IgD-negative memory B cell (primary cell): ENCODE results near the gene N4BP2. TPM values are rescaled to one million over a fixed set of nuclear protein-coding genes. Genes with fewer than 3 reads are reported as not detected.
"Not testable (repeated sequence)": the region's sequence is repeated elsewhere in the genome, so short reads cannot be mapped to it uniquely, and the experiment has no call there.

Source experiments
- H3K27ac Mint-ChIP-seq, 3 donors: one replicate each; pipeline ENCODE4 v1.8.0; 2020 to 2022; ENCODE audit warnings: mild to moderate bottlenecking in 3 of 3, mixed read lengths in 3 of 3, moderate library complexity in 1 of 3
- H3K27me3 Mint-ChIP-seq: one replicate; pipeline ENCODE4 v1.8.0; 2021; ENCODE audit warnings: mixed read lengths
- H3K36me3 Mint-ChIP-seq: one replicate; pipeline ENCODE4 v1.8.0; 2020; ENCODE audit warnings: mild to moderate bottlenecking, mixed read lengths
- H3K4me1 Mint-ChIP-seq, 3 donors: one replicate each; pipeline ENCODE4 v1.8.0; 2020 to 2022; ENCODE audit warnings: mixed read lengths in 3 of 3, mild to moderate bottlenecking in 1 of 3
- H3K4me3 Mint-ChIP-seq, 4 donors: one replicate each; pipeline ENCODE4 v1.8.0; 2020 to 2022; ENCODE audit warnings: mild to moderate bottlenecking in 4 of 4, mixed read lengths in 4 of 4, moderate library complexity in 3 of 4
- H3K9me3 Mint-ChIP-seq, 3 donors: one replicate each; pipeline ENCODE4 v1.8.0; 2020 to 2021; ENCODE audit warnings: mixed read lengths in 3 of 3, mild to moderate bottlenecking in 1 of 3
- polyA plus RNA-seq: library from polyadenylated mRNA; unstranded; fragments of 300-500 nt; fragmentation: Illumina TruSeq; gene quantifications from one replicate; pipeline ENCODE4 v1.2.3, GENCODE V29; 2021

N4BP2 gene
- polyA plus RNA-seq, 1 donor from 2014 or later = 6.1 TPM

DNA sequence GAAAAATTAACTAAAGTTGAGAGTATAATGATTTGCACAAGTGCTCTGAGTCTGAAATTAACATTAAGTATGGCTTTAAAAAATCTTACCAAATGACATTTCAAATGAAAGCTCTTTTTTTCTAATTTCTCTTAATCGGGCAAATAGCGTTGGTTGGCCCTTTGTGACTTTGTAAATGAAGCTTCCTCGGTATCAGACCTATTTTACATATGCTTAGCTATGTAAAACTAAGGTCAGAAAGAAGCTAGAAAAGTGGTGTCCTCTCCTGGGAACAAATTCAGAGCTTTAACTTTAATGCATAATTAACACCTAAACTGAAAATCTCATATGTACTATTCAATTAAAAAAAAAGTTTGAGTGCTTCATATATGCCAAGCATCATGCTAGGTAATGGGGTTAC lies 62.7 kb downstream of the N4BP2 start:
- no peaks in the 10 kb centered on the region for H3K27me3 Mint-ChIP-seq
- no peak overlapping the region for H3K27ac Mint-ChIP-seq
- H3K9me3 Mint-ChIP-seq = no peaks in the 10 kb centered on the region
- H3K4me1 Mint-ChIP-seq = peaks cover 7 to 14% (median 7%) of the 10 kb centered on the region in 3 donors
- H3K4me3 Mint-ChIP-seq = no peak overlapping the region
- H3K36me3 Mint-ChIP-seq = no peaks in the 10 kb centered on the region

DNA sequence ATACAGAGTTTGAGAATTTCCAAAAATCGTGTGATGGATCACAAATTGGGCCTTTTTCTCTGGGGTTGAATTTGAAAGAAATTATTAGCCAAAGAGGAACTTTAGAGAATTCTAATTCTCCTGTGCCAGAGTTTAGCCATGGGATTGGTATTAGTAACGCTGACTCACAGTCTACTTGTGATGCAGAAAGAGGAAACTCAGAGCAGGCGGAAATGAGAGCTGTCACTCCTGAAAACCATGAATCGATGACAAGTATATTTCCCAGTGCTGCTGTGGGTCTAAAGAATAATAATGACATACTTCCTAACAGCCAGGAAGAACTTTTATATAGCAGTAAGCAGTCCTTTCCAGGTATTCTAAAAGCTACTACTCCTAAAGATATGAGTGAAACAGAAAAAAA lies 64.9 kb downstream of the N4BP2 start:
- Mint-ChIP-seq H3K36me3 (peaks cover 3% of the 10 kb centered on the region), H3K9me3 (no peaks in the 10 kb centered on the region), H3K4me3 (no peak overlapping the region), H3K27ac (no peak overlapping the region), H3K4me1 (peaks cover 7 to 14% (median 7%) of the 10 kb centered on the region in 3 donors), H3K27me3 (no peaks in the 10 kb centered on the region)

GRCh38 chr4:40122941-40123340 lies 66.3 kb downstream of the N4BP2 start:
- Mint-ChIP-seq H3K27ac (no peak overlapping the region), H3K9me3 (no peaks in the 10 kb centered on the region), H3K4me3 (no peak overlapping the region)

DNA sequence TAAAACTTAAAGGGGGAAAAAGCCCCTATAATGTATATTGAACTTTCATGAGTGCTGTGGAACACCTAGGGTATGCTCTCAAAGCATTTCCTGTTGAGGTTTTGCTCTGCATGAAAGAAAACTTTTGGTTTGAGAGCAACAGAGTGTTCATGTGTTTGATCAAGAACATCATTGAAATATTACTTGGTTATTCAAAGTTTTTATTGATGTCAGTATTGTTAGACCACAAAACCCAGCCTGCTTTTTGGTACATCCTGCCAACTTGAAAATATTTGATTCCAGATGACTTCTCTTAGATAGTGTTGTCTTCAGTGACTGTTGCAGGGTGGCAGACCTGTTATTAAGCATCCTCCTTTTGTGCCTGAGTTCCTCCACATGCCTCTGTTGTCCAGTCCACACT lies 68.0 kb downstream of the N4BP2 start:
- Mint-ChIP-seq H3K27ac (no peak overlapping the region), H3K4me3 (no peak overlapping the region), H3K36me3 (peaks cover 3% of the 10 kb centered on the region), H3K27me3 (no peaks in the 10 kb centered on the region), H3K4me1 (peaks cover 7 to 14% (median 7%) of the 10 kb centered on the region in 3 donors), H3K9me3 (no peaks in the 10 kb centered on the region)

More at GRCh38 chr4:40122941-40123340, 66.3 kb downstream of the N4BP2 start:
- H3K36me3 Mint-ChIP-seq = peaks cover 3% of the 10 kb centered on the region
- no peaks in the 10 kb centered on the region for H3K27me3 Mint-ChIP-seq
- H3K4me1 Mint-ChIP-seq = peaks cover 7 to 14% (median 7%) of the 10 kb centered on the region in 3 donors

DNA sequence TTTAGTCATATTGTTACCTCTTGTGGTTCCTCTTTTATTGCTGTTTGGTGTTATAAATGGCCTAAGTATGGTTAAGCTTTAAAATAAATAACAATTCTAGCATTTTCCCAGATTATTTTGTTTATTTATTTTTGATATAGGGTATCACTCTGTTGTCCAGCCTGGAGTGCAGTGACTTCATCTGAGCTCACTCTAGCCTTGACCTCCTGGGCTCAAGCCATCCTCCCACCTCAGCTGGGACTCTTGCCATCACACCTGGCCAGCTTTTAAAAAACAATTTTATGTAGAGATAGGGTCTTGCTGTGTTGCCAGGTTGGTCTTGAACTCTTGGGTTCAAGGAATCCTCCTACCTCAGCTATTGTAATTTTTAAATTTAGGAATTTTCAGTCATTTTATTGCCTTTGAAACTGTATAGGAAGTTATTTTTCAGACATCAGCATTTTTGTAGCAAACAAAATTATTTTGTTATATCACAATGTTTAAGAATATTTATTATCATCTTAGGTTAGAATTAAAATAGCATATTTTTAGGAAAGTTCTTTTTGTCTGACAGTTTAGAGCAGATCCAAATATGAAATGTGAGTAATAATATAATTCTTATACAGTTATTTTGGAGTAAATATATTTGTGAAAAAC lies 73.9 kb downstream of the N4BP2 start:
- H3K4me1 Mint-ChIP-seq = no peaks in the 10 kb centered on the region
- no peaks in the 10 kb centered on the region for H3K36me3 Mint-ChIP-seq
- no peaks in the 10 kb centered on the region for H3K9me3 Mint-ChIP-seq
- no peak overlapping the region for H3K27ac Mint-ChIP-seq
- H3K4me3 Mint-ChIP-seq = no peak overlapping the region
- no peaks in the 10 kb centered on the region for H3K27me3 Mint-ChIP-seq

- H3K4me1 Mint-ChIP-seq = peaks cover 0 to 5% (median 0%) of the 10 kb centered on the region in 3 donors
- peaks cover 6% of the 10 kb centered on the region for H3K36me3 Mint-ChIP-seq
- H3K27me3 Mint-ChIP-seq = no peaks in the 10 kb centered on the region
- H3K4me3 Mint-ChIP-seq = no peak overlapping the region
- H3K27ac Mint-ChIP-seq = no peak overlapping the region
- H3K9me3 Mint-ChIP-seq = no peaks in the 10 kb centered on the region
Observed at GRCh38 chr4:40132816-40133215, 76.2 kb downstream of the N4BP2 start.

DNA sequence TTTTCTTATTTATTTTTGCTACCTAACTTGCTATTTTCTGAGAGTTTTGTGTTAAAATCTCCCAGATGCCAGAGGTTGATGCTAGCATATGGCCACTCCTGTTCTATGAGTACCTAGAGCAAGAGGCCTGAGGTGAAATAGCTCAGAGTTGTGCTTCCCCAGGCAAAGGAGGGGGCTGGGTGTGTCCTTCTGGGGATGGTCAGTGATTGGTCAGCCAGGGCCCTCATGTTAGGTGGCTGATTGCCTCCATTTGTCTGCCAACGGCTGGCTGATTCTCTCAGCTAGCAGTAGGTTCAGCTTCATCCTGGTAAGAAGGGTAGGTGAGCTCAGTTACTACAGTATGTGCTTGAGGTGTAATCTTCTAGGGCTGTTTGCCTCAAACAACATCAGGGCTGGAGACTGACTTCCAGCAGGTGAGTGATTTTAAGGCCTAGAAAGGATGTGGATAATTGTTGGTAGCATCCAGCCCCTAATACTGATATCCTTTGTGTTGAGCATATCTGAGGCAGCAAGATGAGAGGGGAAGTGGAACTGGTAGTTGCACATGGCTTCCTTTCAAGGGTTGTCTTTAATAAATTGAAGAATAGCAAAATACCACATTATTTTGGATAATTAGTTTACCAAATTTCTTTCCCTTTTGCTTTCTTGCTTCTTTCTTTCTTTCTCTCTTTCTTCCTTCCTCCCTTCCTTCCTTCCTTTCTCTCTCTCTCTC lies 77.7 kb downstream of the N4BP2 start:
- Mint-ChIP-seq H3K4me3 (no peak overlapping the region), H3K27ac (no peak overlapping the region), H3K9me3 (no peaks in the 10 kb centered on the region), H3K36me3 (peaks cover 9% of the 10 kb centered on the region), H3K4me1 (peaks cover 0 to 6% (median 0%) of the 10 kb centered on the region in 3 donors), H3K27me3 (no peaks in the 10 kb centered on the region)

DNA sequence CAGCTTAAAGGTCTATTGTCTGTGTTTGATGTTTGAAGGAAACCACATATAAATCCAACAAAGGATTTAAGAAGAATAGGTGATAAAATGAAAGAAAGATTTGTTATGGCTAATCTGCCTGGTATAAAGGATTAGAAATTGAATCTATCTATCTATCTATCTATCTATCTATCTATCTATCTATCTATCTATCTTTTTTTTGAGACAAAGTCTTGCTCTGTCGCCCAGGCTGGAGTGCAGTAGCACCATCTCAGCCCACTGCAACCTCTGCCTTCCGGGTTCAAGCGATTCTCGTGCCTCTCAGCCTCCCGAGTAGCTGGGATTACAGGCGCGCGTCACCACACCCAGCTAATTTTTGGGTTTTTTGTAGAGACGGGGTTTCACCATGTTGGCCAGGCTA lies 79.6 kb downstream of the N4BP2 start:
- H3K9me3 Mint-ChIP-seq, H3K27me3 Mint-ChIP-seq, H3K27ac Mint-ChIP-seq, H3K4me3 Mint-ChIP-seq, H3K36me3 Mint-ChIP-seq, H3K4me1 Mint-ChIP-seq: not testable (repeated sequence)

DNA sequence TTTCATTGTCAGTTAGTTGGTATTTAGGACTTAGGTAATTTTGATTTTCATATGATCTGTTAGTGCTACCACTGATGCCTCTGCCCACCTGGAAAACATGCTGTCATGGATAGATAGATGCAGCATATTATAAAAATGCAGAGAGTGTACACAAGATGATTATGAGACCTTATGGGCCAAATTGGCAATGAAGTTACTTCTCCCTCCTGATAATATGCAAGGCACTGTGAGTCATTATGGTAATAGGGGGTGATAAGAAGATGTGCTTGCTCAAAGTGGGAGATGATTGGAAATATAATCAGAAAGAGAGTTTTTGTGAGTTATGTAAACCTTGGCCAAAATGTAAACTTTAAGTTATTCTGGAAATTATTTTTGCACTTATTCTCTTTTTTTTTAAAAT lies 83.5 kb downstream of the N4BP2 start:
- no peaks in the 10 kb centered on the region for H3K27me3 Mint-ChIP-seq
- H3K36me3 Mint-ChIP-seq = peaks cover 15% of the 10 kb centered on the region
- no peak overlapping the region for H3K27ac Mint-ChIP-seq
- H3K4me3 Mint-ChIP-seq = no peak overlapping the region
- peaks cover 0 to 6% (median 0%) of the 10 kb centered on the region in 3 donors for H3K4me1 Mint-ChIP-seq
- no peaks in the 10 kb centered on the region for H3K9me3 Mint-ChIP-seq

DNA sequence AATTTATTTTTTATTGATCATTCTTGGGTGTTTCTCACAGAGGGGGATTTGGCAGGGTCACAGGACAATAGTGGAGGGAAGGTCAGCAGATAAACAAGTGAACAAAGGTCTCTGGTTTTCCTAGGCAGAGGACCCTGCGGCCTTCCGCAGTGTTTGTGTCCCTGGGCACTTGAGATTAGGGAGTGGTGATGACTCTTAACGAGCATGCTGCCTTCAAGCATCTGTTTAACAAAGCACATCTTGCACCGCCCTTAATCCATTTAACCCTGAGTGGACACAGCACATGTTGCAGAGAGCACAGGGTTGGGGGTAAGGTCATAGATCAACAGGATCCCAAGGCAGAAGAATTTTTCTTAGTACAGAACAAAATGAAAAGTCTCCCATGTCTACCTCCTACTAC lies 83.9 kb downstream of the N4BP2 start:
- H3K36me3 Mint-ChIP-seq = peaks cover 15% of the 10 kb centered on the region
- H3K9me3 Mint-ChIP-seq = not testable (repeated sequence)

DNA sequence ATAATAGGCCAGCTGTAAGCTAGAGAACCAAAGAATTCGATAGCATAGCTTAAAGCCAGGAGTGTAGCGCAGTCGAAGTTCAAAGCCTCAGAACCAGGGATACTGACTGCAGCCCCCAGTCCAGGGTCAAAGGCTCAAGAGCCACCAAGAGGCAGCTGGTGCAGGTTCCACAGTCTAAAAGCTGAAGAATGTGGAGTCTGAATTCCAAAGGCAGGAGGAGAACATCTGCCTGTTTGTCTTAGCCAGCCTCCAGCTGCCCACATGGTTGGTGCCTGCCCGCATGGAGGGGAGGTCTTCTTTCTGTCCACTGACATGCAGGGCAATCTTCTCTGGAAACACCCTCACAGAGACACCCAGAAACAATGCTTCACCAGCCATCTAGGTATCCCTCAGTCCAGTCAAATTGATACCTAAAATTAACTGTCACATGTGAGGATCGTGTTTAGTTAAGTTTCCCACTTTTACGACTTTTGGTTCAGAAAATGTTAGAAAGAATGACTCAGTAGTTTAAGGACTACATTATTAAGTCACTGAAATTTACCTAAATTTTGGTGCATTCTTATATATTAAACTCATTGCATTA lies 87.4 kb downstream of the N4BP2 start:
- no peaks in the 10 kb centered on the region for H3K27me3 Mint-ChIP-seq
- H3K4me1 Mint-ChIP-seq = no peaks in the 10 kb centered on the region
- H3K9me3 Mint-ChIP-seq = no peaks in the 10 kb centered on the region
- H3K4me3 Mint-ChIP-seq = no peak overlapping the region
- peaks cover 6% of the 10 kb centered on the region for H3K36me3 Mint-ChIP-seq
- H3K27ac Mint-ChIP-seq = no peak overlapping the region

More for the DNA sequence above, 83.9 kb downstream of the N4BP2 start:
- H3K4me1 Mint-ChIP-seq, H3K27ac Mint-ChIP-seq, H3K4me3 Mint-ChIP-seq, H3K27me3 Mint-ChIP-seq: not testable (repeated sequence)

GRCh38 chr4:40144716-40145115 lies 88.1 kb downstream of the N4BP2 start:
- no peak overlapping the region for H3K4me3 Mint-ChIP-seq
- no peaks in the 10 kb centered on the region for H3K9me3 Mint-ChIP-seq
- peaks cover 6% of the 10 kb centered on the region for H3K36me3 Mint-ChIP-seq
- H3K27me3 Mint-ChIP-seq = no peaks in the 10 kb centered on the region
- peaks cover 0 to 1% (median under 1%) of the 10 kb centered on the region in 3 donors for H3K4me1 Mint-ChIP-seq
- no peak overlapping the region for H3K27ac Mint-ChIP-seq

- not testable (repeated sequence) for H3K36me3 Mint-ChIP-seq, H3K4me3 Mint-ChIP-seq, H3K27me3 Mint-ChIP-seq, H3K27ac Mint-ChIP-seq, H3K9me3 Mint-ChIP-seq
- peaks cover 9 to 18% (median 16%) of the 10 kb centered on the region in 3 donors for H3K4me1 Mint-ChIP-seq
Observed at GRCh38 chr4:40147490-40147889, 90.8 kb downstream of the N4BP2 start.

- Mint-ChIP-seq H3K36me3 (peaks cover 3% of the 10 kb centered on the region), H3K27me3 (no peaks in the 10 kb centered on the region), H3K4me3 (peak overlapping the region in 3 of 4 donors; percentile 34 to 80 (median 65)), H3K9me3 (peaks cover 0 to 4% (median 3%) of the 10 kb centered on the region in 3 donors), H3K4me1 (peaks cover 13 to 23% (median 20%) of the 10 kb centered on the region in 3 donors), H3K27ac (peak overlapping the region; percentile 69 to 90 (median 77))
Observed at GRCh38 chr4:40149960-40150385, 93.3 kb downstream of the N4BP2 start.

- Mint-ChIP-seq H3K9me3 (peaks cover 0 to 4% (median 3%) of the 10 kb centered on the region in 3 donors), H3K36me3 (peaks cover 3% of the 10 kb centered on the region), H3K27ac (peak overlapping the region in 2 of 3 donors; percentile 5 to 17), H3K4me1 (peaks cover 13 to 23% (median 20%) of the 10 kb centered on the region in 3 donors), H3K27me3 (no peaks in the 10 kb centered on the region), H3K4me3 (no peak overlapping the region)
Observed at GRCh38 chr4:40150932-40151331, 94.3 kb downstream of the N4BP2 start.
